GM18499 (cell line): ENCODE results near the gene MCM3AP.

ENCODE experiments used
- ATAC-seq: cut with Tn5 transposase; IDR thresholded peaks from one replicate; pipeline ENCODE4 v1.9.1; 2021; ENCODE audit warnings: moderate number of reproducible peaks; ENCODE audit not compliant: insufficient read depth, unreplicated experiment

Gene MCM3AP

DNA sequence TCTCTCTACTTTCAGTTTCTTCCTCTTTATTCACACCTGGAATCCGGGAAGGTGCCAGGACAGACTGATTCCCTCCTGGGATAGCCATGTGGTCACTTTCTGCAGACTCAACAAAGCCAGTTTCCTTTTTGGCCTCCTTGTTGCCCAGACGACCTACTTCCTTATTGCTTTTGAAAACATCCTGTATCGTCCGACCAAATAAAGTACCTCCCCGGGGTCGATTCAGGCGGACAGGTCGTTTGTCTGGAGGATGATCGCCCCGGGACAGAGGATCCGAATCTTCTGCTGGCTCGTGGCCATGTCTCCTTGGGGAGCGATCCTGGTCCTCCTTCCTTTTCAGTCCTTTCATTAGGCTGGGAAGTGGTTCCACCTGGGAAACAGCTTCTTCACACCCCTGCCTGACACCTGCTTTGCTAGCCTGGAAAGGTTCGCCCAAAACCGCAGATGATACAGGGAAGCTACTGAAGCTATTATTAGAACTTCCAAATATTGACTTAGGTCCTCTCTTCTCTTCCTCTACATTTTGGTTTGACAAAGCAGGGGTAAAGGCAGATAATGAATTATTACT lies 1.2 kb downstream of the MCM3AP start:
- no peak for ATAC-seq

DNA sequence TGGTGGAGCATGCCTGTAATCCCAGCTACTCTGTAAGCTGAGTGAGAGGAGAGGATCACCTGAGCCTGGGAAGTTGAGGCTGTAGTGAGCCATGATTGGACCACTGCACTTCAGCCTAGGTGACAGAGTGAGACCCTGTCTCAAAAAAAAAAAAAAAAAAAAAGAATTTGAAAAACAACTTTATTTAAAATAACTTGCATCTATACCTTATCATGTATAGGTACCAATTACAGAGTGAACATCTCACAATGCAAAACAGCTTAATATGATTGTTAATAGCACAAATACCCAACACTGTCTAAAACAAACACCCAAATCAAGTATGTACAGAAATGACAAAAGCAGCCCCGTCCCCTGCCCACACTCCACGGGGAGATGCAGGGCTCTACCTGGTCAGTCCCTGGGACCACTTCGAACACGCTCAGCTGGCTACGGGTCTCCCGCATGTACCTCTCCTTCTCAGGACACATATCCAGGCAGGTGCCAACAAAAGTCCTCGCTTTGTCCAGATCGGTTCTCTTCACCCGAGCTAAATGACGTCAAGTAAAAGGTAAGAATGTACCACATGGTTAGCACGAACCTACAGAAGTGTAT lies 10.5 kb downstream of the MCM3AP start:
- no peak for ATAC-seq

DNA sequence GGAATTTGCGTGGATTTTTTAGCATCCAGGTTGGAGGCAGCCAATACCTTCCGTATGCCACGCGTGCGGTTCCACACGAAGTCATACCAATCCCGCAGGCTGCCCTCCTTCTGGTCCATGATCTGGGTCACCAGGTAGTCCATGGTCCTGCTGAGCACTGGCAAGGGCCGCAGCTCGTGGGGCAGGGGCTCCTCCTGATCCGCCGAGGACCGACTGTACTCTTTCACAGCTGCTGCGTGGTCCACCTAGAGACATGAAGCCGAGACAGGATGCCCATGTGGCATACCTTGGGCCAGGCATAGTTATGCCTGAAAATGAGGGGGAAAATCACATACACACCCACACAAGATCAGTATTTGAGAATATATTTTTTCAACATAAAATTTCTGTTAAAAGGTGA lies 12.1 kb downstream of the MCM3AP start:
- no peak for ATAC-seq

DNA sequence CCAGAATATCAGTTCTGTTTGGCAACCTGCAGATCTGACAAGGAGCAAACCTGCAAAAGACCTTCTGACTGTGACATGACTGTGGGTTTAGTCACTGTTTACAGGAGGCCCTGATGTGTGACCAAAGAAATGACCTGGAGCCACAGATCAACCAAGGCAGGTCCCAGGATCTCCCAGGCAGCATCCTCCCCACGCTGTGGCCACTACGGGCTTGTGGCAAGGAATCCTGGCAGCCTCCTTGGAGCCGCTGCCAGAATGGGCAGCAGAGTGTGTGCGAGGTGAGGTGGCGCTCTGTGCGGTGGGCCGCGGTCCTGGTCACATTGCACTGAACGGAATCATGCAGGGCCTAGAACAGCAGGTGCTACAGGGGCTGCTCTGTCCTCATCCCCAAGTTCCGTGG lies 15.9 kb downstream of the MCM3AP start:
- ATAC-seq: no peak

DNA sequence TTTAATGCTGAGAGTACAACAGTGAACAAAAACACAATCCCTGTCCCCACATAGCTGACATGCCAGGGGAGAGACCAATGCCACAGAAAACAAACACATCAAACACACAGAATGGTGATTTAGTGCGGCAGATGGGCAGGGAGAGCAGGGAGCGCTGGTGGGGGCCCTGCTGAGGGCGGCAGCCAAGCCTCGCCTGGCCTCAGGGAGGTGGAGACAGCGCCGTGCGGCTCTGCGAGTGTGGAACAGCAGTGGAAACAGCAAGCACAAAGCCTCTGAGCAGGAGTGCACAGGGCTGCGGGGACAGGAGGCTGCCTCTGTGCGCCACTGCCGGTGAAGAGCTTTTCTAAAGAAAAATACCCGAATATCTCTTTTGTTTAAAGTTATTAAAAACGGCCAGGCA lies 17.0 kb downstream of the MCM3AP start:
- no peak for ATAC-seq

DNA sequence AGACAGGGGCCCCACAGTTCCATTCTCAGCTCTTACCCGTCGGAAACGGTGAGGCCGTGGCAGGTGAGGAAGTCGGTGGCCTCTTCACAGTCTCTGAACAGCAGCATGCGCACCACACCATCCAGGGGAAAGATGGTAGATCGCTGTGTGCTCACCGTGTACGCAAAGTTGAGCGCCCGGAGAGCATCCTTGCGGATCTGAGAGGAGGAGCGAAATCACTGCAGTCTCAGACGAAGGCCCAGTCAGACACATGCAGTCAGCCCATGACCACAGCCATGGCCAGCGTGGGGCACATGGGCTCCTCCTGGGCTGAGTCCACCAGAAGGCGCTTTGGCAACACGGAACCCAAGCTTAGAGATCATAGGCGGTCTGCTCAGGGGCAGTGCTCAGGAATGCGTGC lies 18.5 kb downstream of the MCM3AP start:
- ATAC-seq: no peak

DNA sequence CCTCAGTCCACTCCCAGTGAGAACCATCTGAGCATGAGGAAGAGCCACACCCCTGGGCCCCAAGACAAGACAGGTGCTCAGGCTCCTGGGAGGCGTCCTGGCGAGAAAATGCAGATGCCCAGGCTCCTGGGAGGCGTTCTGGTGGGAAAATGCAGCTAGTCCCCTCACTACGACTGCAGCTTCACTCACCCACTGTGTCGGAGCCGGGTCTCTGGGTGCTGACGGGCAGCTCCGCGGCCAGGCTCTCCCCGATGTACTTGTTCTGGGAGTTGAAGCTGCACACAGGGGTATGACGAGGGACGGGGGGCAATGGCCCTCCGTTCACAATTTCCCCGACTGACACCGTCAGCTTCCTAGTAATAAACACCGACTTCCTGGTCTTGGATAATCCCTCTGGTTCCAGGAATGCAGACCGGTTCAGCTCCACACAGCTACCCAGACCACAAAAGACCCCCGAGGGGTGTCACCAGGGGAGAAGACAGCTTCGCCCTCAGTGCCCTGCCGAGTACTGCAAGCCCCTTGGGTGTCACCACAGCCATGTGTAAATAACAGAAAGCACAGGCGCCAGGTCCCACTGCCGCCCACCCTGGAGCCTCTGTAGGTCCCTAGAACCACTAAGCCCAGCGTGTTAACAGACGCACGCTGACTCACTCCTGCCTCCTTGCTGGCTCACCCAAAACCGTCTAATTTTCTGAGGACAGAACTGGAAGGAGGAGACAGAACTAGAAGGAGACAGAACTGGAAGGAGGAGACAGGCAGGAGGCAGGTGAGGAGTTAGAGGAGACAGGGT lies 19.5 kb downstream of the MCM3AP start:
- ATAC-seq: no peak

DNA sequence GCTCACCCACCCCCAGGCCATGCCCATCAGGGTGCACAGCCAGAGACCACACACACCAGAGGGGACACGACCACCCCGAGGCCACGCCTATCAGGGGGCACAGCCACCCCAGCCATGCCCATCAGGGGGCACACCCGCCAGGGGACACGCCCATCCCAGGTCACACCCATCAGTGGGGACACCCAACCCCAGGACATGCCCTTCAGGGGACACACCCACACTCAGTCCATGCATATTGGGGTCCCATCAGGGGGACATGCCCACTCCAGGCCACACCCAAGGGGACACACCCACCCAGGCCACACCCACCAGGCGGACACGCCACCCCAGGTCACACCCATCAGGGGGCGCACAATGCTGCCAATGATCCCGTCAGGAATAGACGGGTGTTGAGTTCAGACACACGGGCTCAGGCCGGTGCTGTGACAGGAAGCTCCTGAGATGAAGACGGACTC lies 20.7 kb downstream of the MCM3AP start:
- ATAC-seq: no peak

DNA sequence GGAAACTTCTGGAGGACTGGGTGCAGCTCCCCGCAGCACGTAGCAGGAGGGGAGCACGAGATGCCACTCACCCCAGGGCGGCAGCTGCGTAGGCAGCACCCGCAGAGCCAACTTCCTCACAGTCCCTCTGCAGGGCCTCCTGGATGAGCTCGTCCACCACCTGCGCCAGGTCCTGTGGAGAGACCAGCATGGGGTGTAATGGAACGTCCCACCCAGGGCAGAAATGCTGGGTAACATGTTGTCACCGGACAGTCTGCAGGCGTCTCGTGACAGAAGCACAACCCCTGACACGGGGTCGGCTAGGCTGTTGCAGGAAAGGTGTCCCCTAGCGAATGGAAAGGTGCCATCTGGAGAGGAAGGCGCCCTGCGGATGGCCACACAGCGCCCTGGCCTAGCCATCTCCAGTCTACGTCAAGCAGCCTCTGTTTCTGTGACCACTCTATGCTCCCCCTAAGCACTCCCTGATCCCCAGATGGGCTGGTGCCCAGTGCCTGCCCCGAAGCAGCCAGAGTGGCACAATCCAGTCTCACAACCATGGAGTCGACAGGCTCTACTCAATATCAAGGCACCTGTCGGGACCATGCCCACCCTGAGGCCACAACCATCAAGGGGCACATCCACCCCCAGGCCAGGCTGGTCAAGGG lies 21.2 kb downstream of the MCM3AP start:
- ATAC-seq: no peak

DNA sequence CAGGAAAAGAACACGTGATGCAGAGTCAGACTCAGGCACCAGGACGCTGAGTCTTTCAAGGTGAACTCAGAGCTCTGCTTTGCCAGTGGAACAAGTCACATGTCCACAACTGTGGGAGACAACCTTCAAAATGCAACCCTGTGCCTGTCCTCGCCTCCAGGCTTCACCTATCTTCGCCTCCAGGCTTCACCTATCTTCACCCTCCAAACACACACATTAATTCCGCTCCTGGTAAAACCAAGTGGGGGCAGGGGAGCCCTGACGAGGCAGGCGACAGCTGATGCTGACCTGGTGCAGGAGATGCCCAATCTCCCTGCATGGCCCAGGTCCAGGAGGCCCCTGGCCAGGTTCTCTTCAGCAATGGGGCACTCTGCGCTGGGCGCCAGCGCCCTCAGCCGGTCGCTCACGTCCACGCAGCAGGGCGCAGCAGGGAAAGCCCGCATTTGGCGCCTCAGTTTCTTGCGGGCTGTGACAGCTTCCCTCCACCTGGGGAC lies 28.9 kb downstream of the MCM3AP start:
- no peak for ATAC-seq

DNA sequence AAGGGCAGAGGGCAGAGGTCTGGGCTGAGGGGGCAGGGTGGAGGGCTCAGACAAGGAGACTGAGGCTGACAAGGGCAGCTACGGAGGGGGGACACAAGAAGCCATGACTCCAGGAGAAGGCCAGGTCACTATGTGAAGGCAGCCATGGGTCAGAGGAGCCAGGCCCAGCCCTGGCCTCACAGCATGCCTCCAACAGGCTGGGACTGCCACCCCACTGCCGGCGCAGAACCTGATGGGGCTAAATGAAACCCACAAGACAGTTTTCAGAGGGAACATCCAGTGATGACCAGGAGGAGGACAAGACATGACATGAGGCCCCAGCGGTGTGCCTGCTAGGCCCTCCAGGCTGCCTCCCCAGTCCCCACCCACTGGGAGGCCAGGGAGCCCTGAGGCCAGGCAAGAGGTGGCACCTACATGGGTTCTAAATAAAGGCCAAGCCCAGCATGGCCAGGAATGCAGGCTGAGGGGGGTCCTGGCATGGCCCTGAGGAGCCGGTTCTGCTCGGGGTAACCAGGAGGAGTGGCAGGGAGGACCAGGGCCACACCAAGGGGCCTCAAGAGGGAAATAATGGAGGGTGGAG lies 29.6 kb downstream of the MCM3AP start:
- ATAC-seq: no peak

DNA sequence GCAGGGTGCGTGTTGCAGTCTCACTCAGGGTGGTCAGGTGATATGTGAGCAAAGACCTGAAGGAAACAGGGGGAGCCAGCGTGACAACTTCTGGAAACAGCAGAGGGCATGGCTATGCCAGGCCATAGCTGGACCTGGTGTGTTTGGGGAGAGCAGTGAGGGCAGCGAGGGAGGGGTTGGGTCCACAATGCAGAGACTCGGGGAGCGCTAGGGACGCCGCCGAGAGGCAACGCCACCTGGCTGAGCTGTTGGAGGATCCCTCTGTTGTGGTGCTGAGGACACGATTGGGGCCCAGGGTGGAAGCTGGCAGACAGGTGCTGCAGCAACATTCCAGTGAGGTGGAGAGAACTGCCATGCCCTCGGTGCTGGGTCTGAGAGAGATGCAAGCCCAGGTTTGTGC lies 30.2 kb downstream of the MCM3AP start:
- no peak for ATAC-seq

DNA sequence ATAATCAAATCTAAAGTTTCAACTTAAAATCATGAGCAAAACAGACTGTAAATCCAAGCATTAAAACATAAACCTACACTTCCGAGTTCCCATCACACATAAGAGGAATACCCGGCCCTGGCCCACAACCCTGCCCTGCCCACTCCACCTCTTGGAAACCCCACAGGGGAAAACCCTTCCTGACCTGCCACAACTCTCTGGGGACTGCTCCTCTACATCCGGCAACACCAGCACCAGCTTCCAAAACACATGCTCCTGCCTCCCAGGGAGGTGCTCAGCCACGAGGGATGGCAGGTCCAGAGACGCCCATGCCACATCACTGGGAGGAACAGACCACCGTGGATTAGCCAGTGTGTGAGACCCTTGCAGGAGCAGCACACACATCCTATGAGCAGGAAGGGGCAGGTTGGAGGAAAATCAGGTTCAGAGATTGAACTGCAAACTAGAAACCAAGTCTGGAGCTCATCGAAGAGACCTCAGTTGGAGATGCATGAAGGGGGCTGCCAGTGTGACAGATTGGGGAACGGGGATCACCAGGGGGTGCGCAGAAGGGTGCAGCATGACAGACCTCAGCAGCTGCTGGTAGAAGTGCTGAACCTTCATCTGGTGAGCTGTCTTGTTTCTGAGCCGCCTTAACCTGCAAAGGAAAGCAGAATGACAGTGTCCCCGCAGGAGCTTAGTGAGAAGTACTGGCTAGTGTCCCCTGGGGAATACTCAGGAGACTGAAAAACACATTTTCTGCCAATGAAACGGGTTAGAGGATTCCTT lies 31.0 kb downstream of the MCM3AP start:
- ATAC-seq: no peak

DNA sequence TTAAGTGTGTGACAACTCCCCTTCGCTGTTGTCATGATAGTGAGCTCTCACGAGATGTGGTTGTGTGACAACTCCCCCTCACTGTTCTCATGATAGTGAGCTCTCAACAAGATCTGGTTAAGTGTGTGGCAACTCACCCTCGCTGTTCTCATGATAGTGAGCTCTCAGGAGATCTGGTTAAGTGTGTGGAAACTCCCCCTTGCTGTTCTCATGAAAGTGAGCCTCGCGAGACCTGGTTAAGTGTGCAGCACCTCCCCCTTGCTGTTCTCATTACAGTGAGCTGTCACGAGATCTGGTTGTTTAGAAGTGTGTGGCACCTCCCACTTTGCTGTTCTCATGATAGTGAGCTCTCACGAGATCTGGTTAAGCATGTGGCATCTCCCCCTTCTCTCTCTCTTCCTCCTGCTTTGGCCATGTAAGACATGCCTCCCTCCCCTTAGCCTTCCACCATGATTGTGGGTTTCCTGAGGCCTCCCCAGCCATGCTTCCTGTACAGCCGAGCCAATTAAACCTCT lies 31.7 kb downstream of the MCM3AP start:
- peak; percentile 62 for ATAC-seq

DNA sequence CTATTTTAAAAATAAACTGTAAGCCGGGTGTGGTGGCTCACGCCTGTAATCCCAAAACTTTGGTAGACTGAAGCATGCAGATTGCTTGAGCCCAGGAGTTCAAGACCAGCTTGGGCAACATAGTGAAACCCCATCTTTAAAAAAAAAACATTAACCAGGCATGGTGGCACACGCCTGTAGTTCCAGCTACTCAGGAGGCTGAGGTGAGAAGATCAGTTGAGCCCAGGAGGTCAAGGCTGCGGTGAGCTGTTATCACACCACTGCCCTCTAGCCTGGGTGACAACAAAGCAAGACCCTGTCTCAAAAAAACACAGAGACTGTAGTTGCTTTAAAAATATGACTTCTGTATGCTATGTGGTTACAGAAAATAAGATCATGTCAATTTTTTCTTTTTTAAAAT lies 32.6 kb downstream of the MCM3AP start:
- no peak for ATAC-seq

DNA sequence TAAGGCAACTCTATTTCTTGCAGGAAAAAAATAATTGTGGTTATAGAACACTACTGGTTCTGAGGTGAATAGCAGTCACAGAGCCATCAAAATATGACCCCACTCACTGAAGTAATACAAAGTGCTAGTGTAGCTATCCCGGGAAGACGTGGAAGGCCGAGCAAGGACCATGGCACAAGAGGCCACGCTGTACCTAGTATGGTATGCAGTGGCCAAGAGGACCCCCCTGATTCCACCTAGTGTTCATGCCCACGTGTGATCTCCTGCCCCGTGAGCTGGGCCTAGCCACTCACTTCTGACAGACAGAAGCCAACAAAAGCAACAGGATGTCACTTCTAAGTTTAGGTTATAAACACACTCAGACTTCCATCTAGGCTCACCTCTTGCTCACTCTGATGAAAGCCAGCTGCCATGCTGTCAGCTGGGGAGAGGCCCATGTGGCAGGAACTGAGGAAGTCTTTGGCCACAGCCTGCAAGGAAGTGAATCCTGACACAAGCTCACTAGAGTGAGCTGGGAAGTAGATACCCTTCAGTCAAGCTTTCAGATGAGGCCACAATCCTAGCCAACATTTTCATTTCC lies 35.2 kb downstream of the MCM3AP start:
- no peak for ATAC-seq

DNA sequence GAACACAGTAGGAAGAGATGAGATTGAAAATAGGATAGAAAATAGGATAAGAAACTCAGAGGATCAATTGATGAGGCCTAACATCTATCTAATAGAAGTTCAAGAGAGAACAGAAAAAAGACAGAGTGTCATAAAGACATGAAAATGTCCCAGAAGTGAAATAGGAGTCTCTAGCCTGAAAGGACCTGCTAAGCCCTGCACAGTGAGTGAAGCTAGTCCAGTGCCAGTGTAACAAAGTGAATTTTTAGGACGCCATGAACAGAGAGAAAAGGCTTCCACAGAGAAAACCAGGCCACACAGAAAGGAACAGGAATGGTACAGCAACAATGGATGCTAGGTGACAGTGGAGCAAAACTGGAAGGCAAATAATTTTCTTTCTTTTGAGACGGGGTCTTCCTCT lies 36.6 kb downstream of the MCM3AP start:
- no peak for ATAC-seq

DNA sequence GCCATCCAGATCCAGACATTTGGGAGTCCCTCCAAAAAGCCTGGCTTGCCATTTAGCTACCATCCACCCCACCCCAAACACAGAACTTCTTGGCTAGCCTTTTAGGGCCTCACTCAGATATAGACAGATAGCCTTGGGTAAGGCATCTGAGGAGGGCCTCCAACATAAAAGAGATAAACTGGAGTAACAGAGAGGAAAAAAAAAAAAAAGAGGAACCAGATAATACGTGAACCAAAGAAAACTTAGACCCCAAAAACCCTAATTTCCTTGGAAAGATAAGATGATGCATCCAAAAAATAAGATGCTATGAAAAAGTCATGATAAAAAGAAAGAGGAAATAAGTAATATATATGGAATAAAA lies 37.0 kb downstream of the MCM3AP start:
- ATAC-seq: no peak

DNA sequence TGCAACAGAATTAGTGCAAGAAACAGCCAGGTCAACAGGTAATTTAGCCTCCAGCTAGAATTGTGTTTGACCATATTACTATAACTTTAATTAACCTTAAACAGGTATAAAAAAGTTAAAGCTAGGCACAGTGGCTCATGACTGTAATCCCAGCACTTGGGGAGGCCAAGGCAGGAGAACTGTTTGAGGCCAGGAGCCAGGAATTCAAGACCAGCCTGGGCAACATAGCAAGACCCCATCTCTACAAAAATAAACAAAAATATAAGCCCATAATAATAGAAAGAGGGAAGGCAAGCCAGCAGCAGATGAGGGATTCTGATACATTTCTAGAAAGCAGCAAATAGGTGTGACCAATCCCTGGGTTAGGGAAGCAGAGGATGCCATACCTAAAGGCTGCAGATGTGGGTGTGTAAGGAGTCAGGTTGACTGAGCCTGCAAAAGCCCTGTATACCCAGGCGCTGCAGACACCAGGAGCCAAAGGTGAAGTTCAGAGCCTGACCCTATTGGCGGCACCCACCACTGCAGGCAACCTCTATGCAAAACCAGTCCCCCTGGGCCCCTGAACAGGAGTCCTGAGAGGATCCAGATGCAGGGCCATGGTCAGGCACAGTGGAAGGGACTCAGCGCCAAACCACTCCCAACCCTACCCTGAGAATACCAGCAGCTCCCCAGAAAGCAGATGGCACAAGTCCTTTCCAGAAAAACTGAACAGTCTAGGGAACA lies 37.6 kb downstream of the MCM3AP start:
- ATAC-seq: no peak
